MM.1S (cell line): ENCODE measurements around the gene OR2AE1.

Source experiments
- DNase-seq: peaks from one replicate; pipeline ENCODE4 v3.0.0-alpha.2; 2015
- H2AFZ ChIP-seq: fragments of 300-600 bp; sonication (generic); 2 replicates; pipeline ENCODE4 v1.6.0; 2016; ENCODE audit warnings: antibody characterized with exemption, low read length
- H3F3A ChIP-seq: fragments of 300-600 bp; sonication (generic); 2 replicates; pipeline ENCODE4 v1.6.1; 2016; ENCODE audit warnings: mild to moderate bottlenecking, antibody characterized with exemption, low read length, moderate library complexity, mixed read lengths; ENCODE audit not compliant: insufficient read depth
- H3K27ac ChIP-seq: fragments of 300-600 bp; sonication (generic); 2 replicates; pipeline ENCODE4 v1.5.1; 2016; ENCODE audit warnings: mild to moderate bottlenecking, low read length
- H3K27me3 ChIP-seq: fragments of 300-600 bp; sonication (generic); replicated peaks from 2 replicates; pipeline ENCODE4 v1.6.0; 2016; ENCODE audit warnings: low read length; ENCODE audit not compliant: insufficient read depth
- H3K36me3 ChIP-seq: fragments of 300-600 bp; sonication (generic); replicated peaks from 2 replicates; pipeline ENCODE4 v1.6.1; 2016; ENCODE audit warnings: mild to moderate bottlenecking, low read length, mixed read lengths; ENCODE audit not compliant: insufficient read depth
- H3K4me1 ChIP-seq: fragments of 300-600 bp; sonication (generic); 2 replicates; pipeline ENCODE4 v1.6.1; 2016; ENCODE audit warnings: low read length, mixed read lengths
- H3K4me2 ChIP-seq: fragments of 300-600 bp; sonication (generic); 2 replicates; pipeline ENCODE4 v1.6.0; 2016; ENCODE audit warnings: low read depth, low read length
- H3K4me3 ChIP-seq: fragments of 300-600 bp; sonication (generic); 2 replicates; pipeline ENCODE4 v1.5.1; 2016; ENCODE audit warnings: low read length, mixed read lengths
- H3K79me2 ChIP-seq: fragments of 300-600 bp; sonication (generic); 2 replicates; pipeline ENCODE4 v1.6.1; 2016; ENCODE audit warnings: mixed run types, low read length, mixed read lengths
- H3K9ac ChIP-seq: fragments of 300-600 bp; sonication (generic); 2 replicates; pipeline ENCODE4 v1.6.1; 2016; ENCODE audit warnings: low read length, mixed read lengths
- H3K9me2 ChIP-seq: fragments of 300-600 bp; sonication (generic); replicated peaks from 2 replicates; pipeline ENCODE4 v1.6.1; 2016; ENCODE audit warnings: mild to moderate bottlenecking, low read length, mixed read lengths; ENCODE audit not compliant: insufficient read depth
- H3K9me3 ChIP-seq: fragments of 300-600 bp; sonication (generic); replicated peaks from 2 replicates; pipeline ENCODE4 v1.6.1; 2016; ENCODE audit warnings: mild to moderate bottlenecking, low read length, mixed read lengths; ENCODE audit not compliant: insufficient read depth
- H4K20me1 ChIP-seq: fragments of 300-600 bp; sonication (generic); 2 replicates; pipeline ENCODE4 v1.6.1; 2016; ENCODE audit warnings: mild to moderate bottlenecking, low read length, moderate library complexity, mixed read lengths; ENCODE audit not compliant: insufficient read depth
- CTCF ChIP-seq: fragments of 300-600 bp; sonication (generic); IDR thresholded peaks from 2 replicates; pipeline ENCODE4 v1.5.1; 2016; ENCODE audit warnings: antibody characterized with exemption, low read length, mixed read lengths
- EZH2 ChIP-seq: fragments of 300-600 bp; sonication (generic); optimal IDR thresholded peaks from 2 replicates; pipeline ENCODE3; 2017; ENCODE audit warnings: low read depth, mild to moderate bottlenecking, antibody characterized with exemption, low read length, mixed read lengths
- EZH2phosphoT487 ChIP-seq: fragments of 300-600 bp; sonication (generic); IDR thresholded peaks from 2 replicates; pipeline ENCODE4 v1.6.1; 2018; ENCODE audit warnings: antibody characterized with exemption, low read length

OR2AE1 gene

GRCh38 chr7:99919814-99920112 lies 42.9 kb upstream of the OR2AE1 start:
- no peaks in the 10 kb centered on the region for H3K9me2 ChIP-seq
- H3K4me1 ChIP-seq, result peaks cover 10% of the 10 kb centered on the region; the same call in 1 of the 2 replicates
- H3K27ac ChIP-seq, result peak overlapping the region; percentile 79; the same call in 1 of the 2 replicates
- TF ChIP-seq EZH2 (no peak), CTCF (no peak), EZH2phosphoT487 (no peak)
- no peaks in the 10 kb centered on the region for H4K20me1 ChIP-seq
- H3K9ac ChIP-seq, result peak overlapping the region; percentile 87
- peak overlapping the region; percentile 87 for H2AFZ ChIP-seq
- no peaks in the 10 kb centered on the region for H3K27me3 ChIP-seq
- DNase-seq, result no peak
- no peaks in the 10 kb centered on the region for H3K36me3 ChIP-seq
- H3K79me2 ChIP-seq, result peaks cover 53% of the 10 kb centered on the region
- H3K4me2 ChIP-seq, result peak overlapping the region; percentile 72
- 0 out of 2 replicates have a peak, but pooled peaks cover 5% of the 10 kb centered on the region for H3F3A ChIP-seq
- H3K9me3 ChIP-seq, result no peaks in the 10 kb centered on the region
- H3K4me3 ChIP-seq, result peak overlapping the region; percentile 73

- Histone ChIP-seq H3K9me2 (no peaks in the 10 kb centered on the region), H3K79me2 (peaks cover 53% of the 10 kb centered on the region), H3K4me2 (peak within 1 kb of the TSS; percentile 72), H2AFZ (peak within 1 kb of the TSS; percentile 87), H3K27ac (peak within 1 kb of the TSS; percentile 79), H3K27me3 (no peaks in the 10 kb centered on the region), H3K36me3 (no peaks in the 10 kb centered on the region), H3K9ac (peak within 1 kb of the TSS; percentile 87), H3K4me1 (peaks cover 10% of the 10 kb centered on the region; the same call in 1 of the 2 replicates), H3F3A (0 out of 2 replicates have a peak, but pooled peaks cover 5% of the 10 kb centered on the region), H3K9me3 (no peaks in the 10 kb centered on the region), H4K20me1 (no peaks in the 10 kb centered on the region), H3K4me3 (peak within 1 kb of the TSS; percentile 73)
- peak; percentile 95 for DNase-seq
- no peak for TF ChIP-seq EZH2phosphoT487
- TF ChIP-seq CTCF, result peak; percentile 29
- TF ChIP-seq EZH2, result no peak
Observed at GRCh38 chr7:99918959-99919813, 42.4 kb upstream of the OR2AE1 start, which contains the start of gene TRIM4. TSS of gene TRIM4 (minus strand) at chr7:99919530. CDS start at chr7:99919401, 129 bp downstream.

DNA sequence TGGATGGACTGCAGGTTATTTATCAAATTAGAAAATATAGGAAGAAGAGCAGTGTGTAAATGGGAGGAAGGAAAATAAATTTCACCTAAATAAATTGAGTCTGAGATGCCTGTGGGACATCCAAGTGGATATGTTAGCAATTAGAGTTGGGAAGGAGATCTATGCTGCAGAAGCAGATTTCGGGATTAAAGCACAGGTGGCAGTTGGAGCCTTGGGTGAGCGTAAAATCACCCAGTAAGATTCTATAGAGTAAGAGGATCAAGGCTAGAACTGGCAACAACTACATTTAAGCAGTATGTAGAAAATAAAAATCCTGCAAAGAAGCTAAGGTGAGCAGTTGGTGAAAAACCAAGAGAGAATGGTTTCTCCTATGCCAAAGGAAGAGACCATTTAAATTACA lies 34.1 kb upstream of the OR2AE1 start:
- H2AFZ ChIP-seq, result no peak overlapping the region
- H3K4me2 ChIP-seq, result no peak overlapping the region
- H3K36me3 ChIP-seq, result peaks cover 14% of the 10 kb centered on the region
- DNase-seq, result no peak
- no peaks in the 10 kb centered on the region for H3K9me3 ChIP-seq
- peaks cover 55% of the 10 kb centered on the region for H3K79me2 ChIP-seq
- H3K9me2 ChIP-seq, result no peaks in the 10 kb centered on the region
- TF ChIP-seq EZH2 (no peak), EZH2phosphoT487 (no peak), CTCF (no peak)
- H3K27me3 ChIP-seq, result no peaks in the 10 kb centered on the region
- no peak overlapping the region for H3K4me3 ChIP-seq
- no peaks in the 10 kb centered on the region for H3K4me1 ChIP-seq
- no peak overlapping the region for H3K9ac ChIP-seq
- no peaks in the 10 kb centered on the region for H3F3A ChIP-seq
- H3K27ac ChIP-seq, result no peak overlapping the region
- no peaks in the 10 kb centered on the region for H4K20me1 ChIP-seq
